ENCODE results near the gene TRABD2B. TPM values are rescaled to one million over a fixed set of nuclear protein-coding genes. Genes with fewer than 3 reads are reported as not detected.

The TRABD2B gene
- total and polyA plus RNA-seq, 2 experiments from 2014 or later, result 1.6 to 2.0 TPM

DNA sequence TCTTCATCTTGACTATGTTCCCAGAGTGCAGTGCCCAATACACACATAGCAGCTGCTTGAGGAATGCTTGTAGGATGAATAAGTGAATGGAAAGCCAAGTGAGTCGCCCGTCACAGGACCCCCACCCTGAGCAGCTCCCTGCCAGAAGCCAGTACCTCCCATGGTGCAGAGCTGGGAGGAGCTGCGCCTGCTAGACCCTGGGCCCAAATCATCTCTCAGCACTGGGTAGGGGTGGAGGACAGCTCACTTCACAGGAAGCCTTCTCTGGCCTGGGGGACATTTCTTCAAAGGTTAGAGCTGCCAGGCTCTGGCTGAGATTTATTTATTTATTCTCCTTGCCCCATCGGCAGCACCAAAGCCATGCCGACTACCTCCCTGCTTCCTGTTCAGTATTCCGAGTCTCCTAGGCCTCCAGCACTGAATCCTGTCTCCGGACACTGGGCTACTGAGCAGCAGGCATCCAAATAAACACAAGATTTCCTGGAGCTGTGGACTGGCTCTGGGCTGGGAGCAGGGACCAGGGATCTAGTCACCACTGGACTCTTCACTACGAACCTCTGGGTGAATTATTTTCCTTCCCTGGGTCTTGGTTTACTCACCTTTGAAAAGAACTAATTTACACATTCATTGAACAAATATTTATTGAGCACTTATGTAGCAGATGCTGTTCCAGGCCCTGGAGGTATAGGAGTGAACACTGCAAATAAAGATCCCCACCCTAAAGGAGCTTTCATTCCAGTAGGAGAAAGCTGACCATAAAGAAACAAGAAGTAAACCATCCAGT lies 187.7 kb downstream of the TRABD2B start (continued):
- TF ChIP-seq, protein P1, sequence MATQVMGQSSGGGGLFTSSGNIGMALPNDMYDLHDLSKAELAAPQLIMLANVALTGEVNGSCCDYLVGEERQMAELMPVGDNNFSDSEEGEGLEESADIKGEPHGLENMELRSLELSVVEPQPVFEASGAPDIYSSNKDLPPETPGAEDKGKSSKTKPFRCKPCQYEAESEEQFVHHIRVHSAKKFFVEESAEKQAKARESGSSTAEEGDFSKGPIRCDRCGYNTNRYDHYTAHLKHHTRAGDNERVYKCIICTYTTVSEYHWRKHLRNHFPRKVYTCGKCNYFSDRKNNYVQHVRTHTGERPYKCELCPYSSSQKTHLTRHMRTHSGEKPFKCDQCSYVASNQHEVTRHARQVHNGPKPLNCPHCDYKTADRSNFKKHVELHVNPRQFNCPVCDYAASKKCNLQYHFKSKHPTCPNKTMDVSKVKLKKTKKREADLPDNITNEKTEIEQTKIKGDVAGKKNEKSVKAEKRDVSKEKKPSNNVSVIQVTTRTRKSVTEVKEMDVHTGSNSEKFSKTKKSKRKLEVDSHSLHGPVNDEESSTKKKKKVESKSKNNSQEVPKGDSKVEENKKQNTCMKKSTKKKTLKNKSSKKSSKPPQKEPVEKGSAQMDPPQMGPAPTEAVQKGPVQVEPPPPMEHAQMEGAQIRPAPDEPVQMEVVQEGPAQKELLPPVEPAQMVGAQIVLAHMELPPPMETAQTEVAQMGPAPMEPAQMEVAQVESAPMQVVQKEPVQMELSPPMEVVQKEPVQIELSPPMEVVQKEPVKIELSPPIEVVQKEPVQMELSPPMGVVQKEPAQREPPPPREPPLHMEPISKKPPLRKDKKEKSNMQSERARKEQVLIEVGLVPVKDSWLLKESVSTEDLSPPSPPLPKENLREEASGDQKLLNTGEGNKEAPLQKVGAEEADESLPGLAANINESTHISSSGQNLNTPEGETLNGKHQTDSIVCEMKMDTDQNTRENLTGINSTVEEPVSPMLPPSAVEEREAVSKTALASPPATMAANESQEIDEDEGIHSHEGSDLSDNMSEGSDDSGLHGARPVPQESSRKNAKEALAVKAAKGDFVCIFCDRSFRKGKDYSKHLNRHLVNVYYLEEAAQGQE (IDR thresholded peaks at IDR 0.05; ENCODE audit: unreplicated experiment), result no peak
- TF ChIP-seq NANOG (IDR thresholded peaks at IDR 0.05; ENCODE audit: borderline replicate concordance) (no peak), EZH2 (IDR thresholded peaks at IDR 0.05; ENCODE audit: low read depth, unreplicated experiment) (no peak), EZH2phosphoT487 (IDR thresholded peaks at IDR 0.05; ENCODE audit: unreplicated experiment) (no peak)

- no peaks in the 10 kb centered on the region for H3K79me2 ChIP-seq (replicated peaks; ENCODE audit: insufficient read depth)
- H3K36me3 ChIP-seq (ENCODE audit: insufficient read depth), result no peaks in the 10 kb centered on the region
- Mint-ChIP-seq H3K27me3 (ENCODE audit: insufficient read depth, low read depth, poor library complexity) (peaks cover 10% of the 10 kb centered on the region), H3K4me1 (peaks cover 21% of the 10 kb centered on the region), H3K9me3 (no peaks in the 10 kb centered on the region), H3K27ac (no peak overlapping the region), H3K36me3 (ENCODE audit: low read depth) (no peaks in the 10 kb centered on the region; the same call in 2 of the 3 replicates), H3K4me3 (no peak overlapping the region)
- H3K4me1 ChIP-seq (ENCODE audit: insufficient read depth), result no peaks in the 10 kb centered on the region
- ATAC-seq (no peak), DNase-seq (ENCODE audit: low spot score) (no peak)
- H3F3A ChIP-seq (replicated peaks; ENCODE audit: low read depth), result no peaks in the 10 kb centered on the region
- H4K20me1 ChIP-seq (replicated peaks; ENCODE audit: insufficient read depth), result no peaks in the 10 kb centered on the region
- no peak overlapping the region for H3K4me3 ChIP-seq
- no peaks in the 10 kb centered on the region for H3K27me3 ChIP-seq (ENCODE audit: insufficient read depth)
- peaks cover 9% of the 10 kb centered on the region; the same call in 1 of the 2 replicates for H3K9me2 ChIP-seq (ENCODE audit: insufficient read depth)
- H3K4me2 ChIP-seq, result no peak overlapping the region
- H2AFZ ChIP-seq, result no peak overlapping the region
- H3K27ac ChIP-seq (ENCODE audit: low read depth), result no peak overlapping the region
- TF ChIP-seq STAT1 (IDR thresholded peaks at IDR 0.05; ENCODE audit: unreplicated experiment), result no peak
Measured at GRCh38 chr1:47808612-47809011, 188.6 kb downstream of the TRABD2B start.

GRCh38 chr1:47805921-47806361 lies 191.2 kb downstream of the TRABD2B start:
- Histone ChIP-seq H3K79me2 (replicated peaks; ENCODE audit: insufficient read depth) (no peaks in the 10 kb centered on the region), H3K9me2 (ENCODE audit: insufficient read depth) (peaks cover 9% of the 10 kb centered on the region; the same call in 1 of the 2 replicates), H3K4me2 (no peak overlapping the region), H3K27ac (ENCODE audit: low read depth) (no peak overlapping the region), H3F3A (replicated peaks; ENCODE audit: low read depth) (no peaks in the 10 kb centered on the region), H2AFZ (no peak overlapping the region), H3K4me1 (ENCODE audit: insufficient read depth) (no peaks in the 10 kb centered on the region), H3K27me3 (ENCODE audit: insufficient read depth) (no peaks in the 10 kb centered on the region), H3K36me3 (ENCODE audit: insufficient read depth) (no peaks in the 10 kb centered on the region), H4K20me1 (replicated peaks; ENCODE audit: insufficient read depth) (no peaks in the 10 kb centered on the region), H3K4me3 (no peak overlapping the region)
- Mint-ChIP-seq H3K27me3 (ENCODE audit: insufficient read depth, low read depth, poor library complexity) (peaks cover 9% of the 10 kb centered on the region), H3K4me1 (peaks cover 11% of the 10 kb centered on the region), H3K36me3 (ENCODE audit: low read depth) (no peaks in the 10 kb centered on the region; the same call in 2 of the 3 replicates), H3K9me3 (no peaks in the 10 kb centered on the region), H3K27ac (no peak overlapping the region), H3K4me3 (no peak overlapping the region)
- DNase-seq (ENCODE audit: low spot score), result no peak
- ATAC-seq, result no peak
- TF ChIP-seq JUNB (IDR thresholded peaks at IDR 0.05; ENCODE audit: unreplicated experiment) (no peak), STAT1 (IDR thresholded peaks at IDR 0.05; ENCODE audit: unreplicated experiment) (no peak)
- TF ChIP-seq, protein P2, sequence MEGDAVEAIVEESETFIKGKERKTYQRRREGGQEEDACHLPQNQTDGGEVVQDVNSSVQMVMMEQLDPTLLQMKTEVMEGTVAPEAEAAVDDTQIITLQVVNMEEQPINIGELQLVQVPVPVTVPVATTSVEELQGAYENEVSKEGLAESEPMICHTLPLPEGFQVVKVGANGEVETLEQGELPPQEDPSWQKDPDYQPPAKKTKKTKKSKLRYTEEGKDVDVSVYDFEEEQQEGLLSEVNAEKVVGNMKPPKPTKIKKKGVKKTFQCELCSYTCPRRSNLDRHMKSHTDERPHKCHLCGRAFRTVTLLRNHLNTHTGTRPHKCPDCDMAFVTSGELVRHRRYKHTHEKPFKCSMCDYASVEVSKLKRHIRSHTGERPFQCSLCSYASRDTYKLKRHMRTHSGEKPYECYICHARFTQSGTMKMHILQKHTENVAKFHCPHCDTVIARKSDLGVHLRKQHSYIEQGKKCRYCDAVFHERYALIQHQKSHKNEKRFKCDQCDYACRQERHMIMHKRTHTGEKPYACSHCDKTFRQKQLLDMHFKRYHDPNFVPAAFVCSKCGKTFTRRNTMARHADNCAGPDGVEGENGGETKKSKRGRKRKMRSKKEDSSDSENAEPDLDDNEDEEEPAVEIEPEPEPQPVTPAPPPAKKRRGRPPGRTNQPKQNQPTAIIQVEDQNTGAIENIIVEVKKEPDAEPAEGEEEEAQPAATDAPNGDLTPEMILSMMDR (conservative IDR thresholded peaks at IDR 0.05; ENCODE audit: low read depth in 2 of 2), result no peak
